NCI-H2107 treated with DMSO at 0.1 percent for 48 hours (cell line): Measurements from ENCODE around the gene CNPPD1.

Source experiments
- DNase-seq: peaks from one replicate; lab custom pipeline; 2025; ENCODE audit not compliant: unreplicated experiment; lab: John Stamatoyannopoulos, UW

The CNPPD1 gene

GRCh38 chr2:219163156-219163555 is 13.6 kb downstream of the CNPPD1 start:
- DNase-seq: no peak

- DNase-seq: no peak
Measured at GRCh38 chr2:219161097-219161496, 15.6 kb downstream of the CNPPD1 start.

- peak; percentile 50 for DNase-seq
Measured at GRCh38 chr2:219160186-219161017, 16.3 kb downstream of the CNPPD1 start, which contains the start of gene NHEJ1. NHEJ1 (minus strand) TSS chr2:219160815; CDS start chr2:219158362, 2,453 bp downstream.

GRCh38 chr2:219159771-219160185 is 16.9 kb downstream of the CNPPD1 start:
- DNase-seq: no peak

GRCh38 chr2:219158586-219158985 is 18.1 kb downstream of the CNPPD1 start:
- DNase-seq: no peak

GRCh38 chr2:219158025-219158424 is 18.7 kb downstream of the CNPPD1 start:
- no peak for DNase-seq

GRCh38 chr2:219157396-219157795 is 19.3 kb downstream of the CNPPD1 start:
- no peak for DNase-seq

- peak; percentile 57 for DNase-seq
Measured at GRCh38 chr2:219155054-219155644, 21.6 kb downstream of the CNPPD1 start.

- no peak for DNase-seq
Measured at GRCh38 chr2:219149667-219150066, 27.1 kb downstream of the CNPPD1 start.

GRCh38 chr2:219142329-219142728 is 34.4 kb downstream of the CNPPD1 start:
- DNase-seq: no peak

GRCh38 chr2:219140722-219141121 is 36.0 kb downstream of the CNPPD1 start:
- no peak for DNase-seq

- DNase-seq: no peak
Measured at GRCh38 chr2:219133976-219134375, 42.7 kb downstream of the CNPPD1 start.

GRCh38 chr2:219131744-219132143 is 45.0 kb downstream of the CNPPD1 start:
- DNase-seq: no peak

- DNase-seq: no peak
Measured at GRCh38 chr2:219131327-219131726, 45.4 kb downstream of the CNPPD1 start.

- no peak for DNase-seq
Measured at GRCh38 chr2:219129589-219129988, 47.1 kb downstream of the CNPPD1 start.

GRCh38 chr2:219128396-219128795 is 48.3 kb downstream of the CNPPD1 start:
- no peak for DNase-seq

- no peak for DNase-seq
Measured at GRCh38 chr2:219127037-219127635, 49.6 kb downstream of the CNPPD1 start.

GRCh38 chr2:219126555-219126954 is 50.2 kb downstream of the CNPPD1 start:
- DNase-seq: no peak

- DNase-seq: no peak
Measured at GRCh38 chr2:219125886-219126270, 50.8 kb downstream of the CNPPD1 start.

GRCh38 chr2:219125225-219125885 is 51.4 kb downstream of the CNPPD1 start:
- no peak for DNase-seq

GRCh38 chr2:219124381-219125110 is 52.2 kb downstream of the CNPPD1 start:
- no peak for DNase-seq
